ENCODE results near the gene MKRN2. TPM values are rescaled to one million over a fixed set of nuclear protein-coding genes. Genes with fewer than 3 reads are reported as not detected.

MKRN2 gene
- total and polyA plus RNA-seq, 2 of the 8 experiments (the other 6 are each of a cell fraction or from before 2014, with no cell fraction given) = 15.3 to 17.6 TPM

- TF ChIP-seq RAD21 (IDR thresholded peaks at IDR 0.05 in 1 of 2, conservative IDR thresholded peaks at IDR 0.05 in 1 of 2; ENCODE audit: low read depth in 2 of 2, low read length in 2 of 2) = no peak
- no peak for TF ChIP-seq BRCA1 (IDR thresholded peaks at IDR 0.05; ENCODE audit: low read depth, low read length)
- no peak for TF ChIP-seq FOSL1 (IDR thresholded peaks at IDR 0.05; ENCODE audit: insufficient read depth, low read depth, low read length)
- TF ChIP-seq RFX5 (IDR thresholded peaks at IDR 0.05; ENCODE audit: borderline replicate concordance, low read depth, low read length) = no peak
- TF ChIP-seq, protein P1, sequence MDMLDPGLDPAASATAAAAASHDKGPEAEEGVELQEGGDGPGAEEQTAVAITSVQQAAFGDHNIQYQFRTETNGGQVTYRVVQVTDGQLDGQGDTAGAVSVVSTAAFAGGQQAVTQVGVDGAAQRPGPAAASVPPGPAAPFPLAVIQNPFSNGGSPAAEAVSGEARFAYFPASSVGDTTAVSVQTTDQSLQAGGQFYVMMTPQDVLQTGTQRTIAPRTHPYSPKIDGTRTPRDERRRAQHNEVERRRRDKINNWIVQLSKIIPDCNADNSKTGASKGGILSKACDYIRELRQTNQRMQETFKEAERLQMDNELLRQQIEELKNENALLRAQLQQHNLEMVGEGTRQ (IDR thresholded peaks at IDR 0.05; ENCODE audit: low read length) = no peak
- no peak for TF ChIP-seq EZH2 (IDR thresholded peaks at IDR 0.05; ENCODE audit: low read depth, low read length, severe bottlenecking)
- TF ChIP-seq BACH1 (IDR thresholded peaks at IDR 0.05; ENCODE audit: low read length) = no peak
These were observed 585 bp upstream of the MKRN2 start (continued) for GRCh38 chr3:12556314-12556689.
